Uterus (tissue), 2 donors: Measurements from ENCODE around the gene ATRN.

Experiments used
- POLR2A ChIP-seq, 2 donors: fragments of 450-650 bp; IDR thresholded peaks; one replicate each; pipeline ENCODE4 v1.6.1; 2016; ENCODE audit warnings: antibody characterized with exemption in 2 of 2, mild to moderate bottlenecking in 1 of 2, moderate library complexity in 1 of 2
- TF ChIP-seq, protein P1 (sequence below), 4 experiments: fragments of 200-600 bp in 2 of 4; fragments of 450-650 bp in 2 of 4; sonication (generic) in 2 of 4; IDR thresholded peaks; one replicate each; pipeline ENCODE4 v1.5.1; 2016 to 2019; ENCODE audit warnings: antibody characterized with exemption in 4 of 4, mild to moderate bottlenecking in 2 of 4, moderate library complexity in 1 of 4

DNA sequence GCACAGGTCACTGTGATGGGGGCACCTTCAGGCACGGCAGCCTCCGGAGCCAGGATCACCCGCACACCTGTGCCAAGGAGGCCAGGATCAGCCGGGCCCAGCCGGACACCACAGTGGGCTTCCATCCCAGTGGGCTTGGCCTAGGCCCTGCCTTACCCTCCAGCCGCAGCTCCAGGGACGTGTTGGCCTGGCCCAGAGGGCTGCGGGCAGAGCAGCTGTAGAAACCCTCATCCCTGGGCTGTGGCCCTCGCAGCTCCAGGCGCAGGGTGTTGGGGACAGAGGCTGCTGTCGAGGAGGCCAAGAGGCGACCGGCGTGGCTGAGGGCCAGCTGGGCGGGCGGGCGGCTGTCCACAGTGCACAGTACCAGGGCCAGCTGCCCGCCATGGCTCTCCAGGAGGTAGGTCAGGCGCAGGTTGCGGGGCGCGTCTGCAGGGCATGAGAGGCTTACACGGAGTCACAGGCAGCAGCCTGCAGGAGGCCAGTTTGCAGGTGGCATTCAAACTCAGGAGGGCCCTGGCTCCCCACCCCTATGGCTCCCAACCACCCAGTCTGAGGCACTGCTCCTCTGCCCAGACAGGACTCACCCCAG lies 222.0 kb downstream of the ATRN start:
- TF ChIP-seq, protein P1, sequence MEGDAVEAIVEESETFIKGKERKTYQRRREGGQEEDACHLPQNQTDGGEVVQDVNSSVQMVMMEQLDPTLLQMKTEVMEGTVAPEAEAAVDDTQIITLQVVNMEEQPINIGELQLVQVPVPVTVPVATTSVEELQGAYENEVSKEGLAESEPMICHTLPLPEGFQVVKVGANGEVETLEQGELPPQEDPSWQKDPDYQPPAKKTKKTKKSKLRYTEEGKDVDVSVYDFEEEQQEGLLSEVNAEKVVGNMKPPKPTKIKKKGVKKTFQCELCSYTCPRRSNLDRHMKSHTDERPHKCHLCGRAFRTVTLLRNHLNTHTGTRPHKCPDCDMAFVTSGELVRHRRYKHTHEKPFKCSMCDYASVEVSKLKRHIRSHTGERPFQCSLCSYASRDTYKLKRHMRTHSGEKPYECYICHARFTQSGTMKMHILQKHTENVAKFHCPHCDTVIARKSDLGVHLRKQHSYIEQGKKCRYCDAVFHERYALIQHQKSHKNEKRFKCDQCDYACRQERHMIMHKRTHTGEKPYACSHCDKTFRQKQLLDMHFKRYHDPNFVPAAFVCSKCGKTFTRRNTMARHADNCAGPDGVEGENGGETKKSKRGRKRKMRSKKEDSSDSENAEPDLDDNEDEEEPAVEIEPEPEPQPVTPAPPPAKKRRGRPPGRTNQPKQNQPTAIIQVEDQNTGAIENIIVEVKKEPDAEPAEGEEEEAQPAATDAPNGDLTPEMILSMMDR (IDR thresholded peaks at IDR 0.05): no peak
- TF ChIP-seq POLR2A (IDR thresholded peaks at IDR 0.05): no peak
